ENCODE results near the gene G3BP1.
"Not testable (repeated sequence)": the region's sequence is repeated elsewhere in the genome, so short reads cannot be mapped to it uniquely, and the experiment has no call there.

G3BP1 gene

DNA sequence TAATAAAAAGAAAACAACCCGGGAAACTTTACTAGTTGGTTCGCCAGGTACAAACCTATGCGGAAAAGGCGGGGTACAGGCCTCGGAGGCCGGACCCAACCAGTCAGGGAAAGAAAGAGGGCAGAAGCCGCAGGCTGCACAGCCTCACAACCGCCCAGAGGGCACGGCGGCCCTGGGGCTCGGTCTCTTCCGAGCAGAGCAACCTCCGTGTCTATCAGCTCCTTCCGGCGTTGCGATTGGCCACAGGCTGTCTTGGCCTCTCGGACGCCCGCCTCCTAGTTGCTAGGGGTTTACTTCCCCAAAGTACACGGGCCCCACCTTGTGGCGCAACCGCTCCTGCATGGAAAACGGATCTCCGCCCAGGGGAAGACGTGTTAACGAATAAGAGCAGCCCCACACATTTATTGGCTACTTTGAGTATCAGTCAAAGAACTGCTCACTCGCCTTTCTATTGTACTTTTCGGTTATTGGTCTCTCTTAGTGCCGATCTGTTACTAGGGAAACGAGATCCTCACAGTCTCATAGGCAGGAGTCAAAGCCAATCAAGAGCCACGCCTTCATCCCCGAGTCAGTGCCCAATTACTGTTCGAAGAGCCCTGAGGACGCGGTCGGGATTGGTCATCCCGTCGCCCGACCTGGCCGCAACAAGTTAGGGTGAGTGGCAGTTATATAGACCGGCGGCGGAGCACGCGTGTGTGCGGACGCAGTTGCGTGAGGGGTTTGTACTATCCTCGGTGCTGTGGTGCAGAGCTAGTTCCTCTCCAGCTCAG is at the start of gene G3BP1:
G3BP1 (plus strand) TSS at position 696 of the 770 bp plus-strand sequence. CDS start 14,667 bp downstream, outside the sequence.
- peak; percentile 95 to 99 for DNase-seq (ENCODE audit: extremely low read depth in 1 of 2, low read depth in 1 of 2)

DNA sequence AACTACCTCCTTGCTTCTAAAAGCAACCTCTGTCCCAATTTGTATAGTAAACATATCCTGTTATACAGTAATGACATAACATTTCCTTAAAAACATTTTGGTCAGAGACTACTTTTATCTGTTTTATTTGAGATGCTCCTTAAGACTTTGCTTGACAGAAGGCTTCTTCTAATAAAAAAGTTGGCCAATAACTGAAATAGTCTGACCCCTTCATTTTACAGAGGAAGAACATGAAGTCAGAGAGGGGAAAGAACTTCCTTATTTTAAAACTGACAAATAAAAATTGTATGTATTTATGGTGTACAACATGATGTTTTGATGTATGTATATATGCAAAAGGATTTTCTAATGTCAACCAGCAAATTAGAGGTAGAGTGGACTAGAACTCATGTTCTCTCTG is 49.2 kb upstream of the G3BP1 start:
- DNase-seq (ENCODE audit: extremely low read depth in 1 of 2, low read depth in 1 of 2) = no peak

DNA sequence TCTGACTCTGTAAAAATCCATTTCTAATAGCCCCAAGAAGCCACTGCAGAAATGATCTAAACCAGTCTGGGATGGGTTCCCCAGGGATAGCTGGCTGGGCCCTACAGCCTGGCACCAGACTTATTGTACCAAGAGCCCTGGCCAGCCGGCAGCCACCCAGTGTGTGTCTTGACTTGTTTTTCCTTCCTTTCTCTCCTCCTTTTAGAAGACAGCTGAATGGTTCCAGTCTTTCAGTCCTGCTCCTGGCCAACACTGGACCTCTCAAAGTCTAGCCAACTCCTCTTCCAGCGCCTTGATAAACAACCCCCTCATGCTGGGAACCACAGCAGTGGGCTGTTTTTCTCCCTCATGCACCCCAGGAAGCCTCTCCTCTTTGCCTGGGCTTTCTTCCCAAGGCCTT is 47.4 kb upstream of the G3BP1 start:
- no peak for DNase-seq (ENCODE audit: extremely low read depth in 1 of 2, low read depth in 1 of 2)

DNA sequence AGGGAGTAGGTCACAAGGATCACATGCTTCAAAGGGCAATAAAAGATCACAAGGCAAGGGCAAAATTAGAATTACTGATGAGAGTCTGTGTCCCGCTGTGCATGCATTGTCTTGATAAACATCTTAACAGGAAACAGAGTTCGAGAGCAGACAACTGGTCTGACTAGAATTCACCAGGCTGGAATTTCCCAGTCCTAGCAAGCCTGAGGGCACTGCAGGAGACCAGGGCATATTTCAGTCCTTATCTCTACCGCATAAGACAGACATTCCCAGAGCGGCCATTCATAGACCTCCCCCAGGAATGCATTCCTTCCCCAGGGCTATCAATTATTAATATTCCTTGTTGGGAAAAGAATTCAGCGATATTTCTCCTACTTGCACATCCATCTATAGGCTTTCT is 42.2 kb upstream of the G3BP1 start:
- DNase-seq (ENCODE audit: extremely low read depth in 1 of 2, low read depth in 1 of 2) = not testable (repeated sequence)

DNA sequence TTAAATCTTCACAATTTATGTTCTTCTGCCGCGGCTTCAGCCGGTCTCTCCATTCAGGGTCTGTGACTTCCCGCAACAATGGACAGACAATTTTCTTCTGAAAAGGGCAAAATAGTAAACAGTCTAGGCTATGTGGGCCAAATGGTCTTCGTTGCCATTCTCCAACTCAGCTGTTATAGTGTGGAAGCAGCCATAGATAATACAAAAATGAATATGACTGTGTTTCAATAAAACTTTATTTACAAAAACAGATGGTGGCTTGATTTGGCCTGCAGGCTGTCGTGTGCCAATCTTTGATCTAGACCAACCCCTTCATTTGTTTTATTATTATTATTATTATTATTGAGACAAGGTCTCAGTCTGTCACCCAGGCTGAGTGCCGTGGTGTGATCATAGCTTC is 41.4 kb upstream of the G3BP1 start:
- DNase-seq (ENCODE audit: extremely low read depth in 1 of 2, low read depth in 1 of 2) = no peak

DNA sequence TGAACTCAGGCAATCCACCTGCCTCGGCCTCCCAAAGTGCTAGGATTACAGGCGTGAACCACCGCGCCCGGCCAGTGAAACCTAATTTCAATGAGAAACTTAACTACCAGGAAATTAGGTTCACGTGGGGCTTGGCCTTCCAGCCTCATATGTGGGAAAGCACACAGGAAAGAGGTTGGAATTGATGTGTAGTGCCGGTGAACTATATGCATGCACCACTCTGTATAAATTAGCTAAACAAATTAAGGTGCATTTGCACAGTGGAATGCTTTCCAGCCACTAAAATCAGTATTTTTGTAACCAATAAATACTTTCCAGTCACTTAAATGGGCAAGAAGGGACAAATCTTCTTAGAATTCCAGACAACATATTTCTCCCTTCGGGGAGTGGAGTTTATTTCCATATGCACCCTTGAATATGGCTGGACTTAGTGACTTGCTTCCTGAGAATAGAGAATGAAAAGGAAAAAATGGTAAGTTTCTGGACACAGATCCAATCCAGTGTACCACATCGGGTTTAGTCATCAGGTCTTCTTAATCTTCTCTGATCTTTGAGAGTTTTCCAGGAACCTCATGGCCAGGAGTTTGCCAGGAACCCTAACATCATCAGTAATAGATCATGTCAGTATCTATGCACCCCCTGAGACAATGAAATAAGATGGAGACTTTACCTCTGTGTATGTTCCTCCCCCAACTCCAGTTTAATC is 38.2 kb upstream of the G3BP1 start:
- DNase-seq (ENCODE audit: extremely low read depth in 1 of 2, low read depth in 1 of 2) = no peak

DNA sequence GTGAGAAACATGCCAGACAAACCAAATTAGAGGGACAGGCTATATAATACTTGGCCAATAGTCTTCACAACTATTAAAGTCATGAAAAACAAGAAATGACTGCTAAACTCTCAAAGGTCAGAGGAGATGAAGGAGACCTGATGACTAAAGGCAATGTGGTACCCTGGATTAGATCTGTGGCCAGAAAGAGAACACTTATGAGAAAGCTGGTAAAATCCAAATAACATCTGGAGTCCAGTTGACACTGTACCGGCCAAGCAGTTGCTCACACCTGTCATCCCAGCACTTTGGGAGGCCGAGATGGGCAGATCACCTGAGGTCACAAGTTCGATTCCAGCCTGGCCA is 37.7 kb upstream of the G3BP1 start:
- DNase-seq (ENCODE audit: extremely low read depth in 1 of 2, low read depth in 1 of 2) = no peak

DNA sequence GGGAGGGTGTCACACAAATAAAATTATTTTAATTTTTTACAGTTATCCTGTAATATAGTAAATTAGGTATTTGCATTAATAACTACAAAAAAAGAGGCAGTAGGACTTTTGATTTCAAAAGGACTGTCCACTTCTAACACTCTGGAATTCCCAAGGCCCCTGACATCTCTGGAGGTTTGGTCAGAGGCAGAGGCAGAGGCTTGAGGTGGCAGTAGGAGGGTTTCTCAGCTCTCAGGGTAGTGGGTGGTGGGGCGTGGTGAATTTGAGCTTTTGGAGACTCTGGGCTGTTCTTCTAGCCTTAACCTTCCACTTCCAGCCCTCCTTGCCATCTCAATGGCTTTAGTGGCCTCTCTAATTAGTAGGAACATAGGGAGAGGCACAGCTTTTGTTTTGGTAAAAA is 36.1 kb upstream of the G3BP1 start:
- no peak for DNase-seq (ENCODE audit: extremely low read depth in 1 of 2, low read depth in 1 of 2)

DNA sequence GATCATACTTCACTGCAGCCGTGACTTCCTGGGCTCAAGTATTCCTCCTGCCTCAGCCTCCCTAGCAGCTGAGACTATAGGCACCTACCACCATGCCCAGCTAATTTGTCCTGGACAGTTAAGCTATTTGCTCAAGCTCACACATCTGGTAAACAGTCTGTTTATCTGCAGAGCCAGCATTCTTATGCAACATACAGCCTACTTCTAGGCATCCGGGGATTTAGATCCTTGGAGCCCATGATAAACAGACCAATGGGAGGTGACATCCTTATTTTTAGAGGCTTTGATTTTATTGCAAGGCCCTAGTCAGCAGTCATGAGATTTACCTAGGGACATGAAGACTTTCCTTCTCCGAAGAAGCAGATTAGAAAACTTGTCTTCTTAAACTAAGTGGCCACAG is 34.3 kb upstream of the G3BP1 start:
- no peak for DNase-seq (ENCODE audit: extremely low read depth in 1 of 2, low read depth in 1 of 2)

DNA sequence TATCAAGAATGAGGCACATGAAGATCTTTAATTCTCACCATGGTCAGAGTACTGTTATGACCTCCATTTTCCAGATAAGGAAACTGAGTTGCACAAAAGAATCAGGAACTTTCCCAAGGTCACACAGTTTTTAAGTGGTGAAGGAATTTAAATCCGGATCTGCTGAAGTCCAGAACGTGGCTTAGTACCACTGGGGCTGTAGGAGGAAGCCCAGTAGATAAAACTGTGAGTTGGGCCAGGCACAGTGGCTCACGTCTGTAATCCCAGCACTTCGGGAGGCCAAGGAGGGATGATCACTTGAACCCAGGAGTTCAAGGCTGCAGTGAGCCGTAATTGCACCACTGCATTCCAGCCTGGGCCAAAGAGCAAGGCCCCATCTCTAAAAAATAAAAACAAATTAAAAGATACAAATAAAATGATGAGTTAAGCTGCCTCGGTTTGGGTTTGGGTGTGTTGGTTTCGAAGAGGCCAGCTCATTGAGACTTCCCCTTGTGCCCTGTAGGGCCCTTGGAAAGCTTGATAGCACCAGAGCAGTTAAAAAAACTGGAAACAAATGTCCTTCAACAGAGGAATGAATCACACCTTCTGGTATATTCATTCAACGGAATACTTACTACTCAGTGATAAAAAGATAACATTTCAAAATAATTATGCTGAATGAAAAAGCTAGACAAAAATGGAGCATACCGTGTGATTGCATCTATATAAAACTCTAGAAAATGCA is 33.5 kb upstream of the G3BP1 start:
- no peak for DNase-seq (ENCODE audit: extremely low read depth in 1 of 2, low read depth in 1 of 2)

DNA sequence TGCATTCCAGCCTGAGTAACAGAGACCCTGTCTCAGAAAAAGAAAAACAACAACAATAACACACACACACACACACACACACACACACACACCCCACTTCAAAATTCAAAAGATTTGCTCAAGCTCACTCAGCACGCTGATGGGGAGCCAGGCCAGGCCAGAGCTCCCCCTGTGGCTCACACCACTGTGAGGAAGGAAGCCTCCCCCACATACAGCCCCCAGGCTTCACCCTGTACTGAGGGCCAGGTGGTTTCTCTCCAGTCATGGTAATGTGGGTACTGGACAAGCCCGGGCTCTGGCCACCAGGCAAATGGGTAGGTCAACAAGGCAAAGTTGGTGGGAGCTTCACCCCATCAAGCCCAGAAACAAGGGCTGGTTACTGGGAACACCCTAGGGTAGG is 32.4 kb upstream of the G3BP1 start:
- DNase-seq (ENCODE audit: extremely low read depth in 1 of 2, low read depth in 1 of 2) = no peak

DNA sequence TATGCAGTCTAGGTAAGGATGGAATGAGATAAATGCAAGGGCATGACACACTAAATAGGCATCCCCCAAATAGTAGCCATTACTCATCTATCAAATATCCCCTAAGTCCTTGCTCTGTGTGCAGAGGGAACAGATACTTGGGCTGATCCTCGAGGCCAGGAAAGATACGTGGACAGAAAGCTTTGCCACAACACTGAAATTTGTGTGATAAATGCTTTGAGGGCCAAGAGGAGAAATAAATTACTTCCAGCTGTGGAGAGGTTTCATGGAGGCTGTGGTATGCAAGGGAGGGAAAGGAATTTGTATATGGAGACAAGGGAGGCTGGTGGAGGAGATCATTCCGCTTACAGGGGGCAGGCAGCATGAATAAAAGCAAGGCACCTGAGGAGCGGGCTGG is 31.8 kb upstream of the G3BP1 start:
- DNase-seq (ENCODE audit: extremely low read depth in 1 of 2, low read depth in 1 of 2) = no peak

DNA sequence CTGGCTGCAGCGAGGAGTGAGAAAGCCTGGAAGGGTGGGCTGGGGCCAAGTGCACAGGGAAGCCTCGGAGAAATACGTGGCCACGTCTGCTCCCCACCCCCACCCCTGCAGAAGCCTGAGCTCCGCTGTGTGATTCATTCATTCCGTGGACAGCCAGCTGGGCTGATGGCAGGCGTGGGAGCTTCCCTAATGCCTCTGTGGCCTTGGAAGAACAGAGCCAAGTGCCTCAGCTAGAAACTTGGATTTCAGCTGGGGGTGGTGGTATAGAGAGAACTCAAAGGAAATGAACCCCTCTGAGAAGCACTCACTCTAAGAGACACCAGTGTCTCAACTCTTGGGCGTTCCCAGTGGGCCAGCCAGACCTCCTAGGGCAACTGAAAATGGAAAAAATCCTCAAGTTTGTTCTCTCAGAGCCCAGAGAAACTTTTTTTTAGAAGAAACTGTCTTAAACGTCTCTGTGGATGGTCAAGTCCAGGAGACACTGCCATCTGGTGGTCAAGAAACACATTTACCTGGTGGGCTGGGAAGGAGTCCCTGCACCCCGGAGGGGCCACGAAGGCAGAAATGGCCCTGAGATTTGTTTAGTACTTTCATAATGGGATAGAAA is 31.3 kb upstream of the G3BP1 start:
- no peak for DNase-seq (ENCODE audit: extremely low read depth in 1 of 2, low read depth in 1 of 2)

DNA sequence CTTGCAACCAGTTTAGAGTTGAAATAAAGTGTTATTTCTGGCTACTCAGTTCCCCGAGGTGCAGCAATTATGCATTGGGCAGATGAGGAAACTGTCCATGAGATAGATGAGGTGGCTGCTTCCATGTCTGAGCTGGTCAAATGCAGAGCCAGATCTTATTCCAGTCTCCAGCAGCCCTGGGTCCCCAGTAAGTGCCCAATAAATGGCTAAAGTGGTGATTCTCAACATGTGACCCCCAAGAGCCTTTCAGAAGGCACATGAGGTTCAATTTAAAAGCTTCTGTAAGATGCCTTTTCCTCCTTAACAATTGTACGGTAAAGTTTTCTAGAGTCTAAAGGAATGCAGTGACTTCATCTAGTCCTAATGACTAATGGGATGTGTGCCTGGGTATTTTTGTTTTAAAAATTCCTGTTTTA is 30.8 kb upstream of the G3BP1 start:
- DNase-seq (ENCODE audit: extremely low read depth in 1 of 2, low read depth in 1 of 2) = no peak

DNA sequence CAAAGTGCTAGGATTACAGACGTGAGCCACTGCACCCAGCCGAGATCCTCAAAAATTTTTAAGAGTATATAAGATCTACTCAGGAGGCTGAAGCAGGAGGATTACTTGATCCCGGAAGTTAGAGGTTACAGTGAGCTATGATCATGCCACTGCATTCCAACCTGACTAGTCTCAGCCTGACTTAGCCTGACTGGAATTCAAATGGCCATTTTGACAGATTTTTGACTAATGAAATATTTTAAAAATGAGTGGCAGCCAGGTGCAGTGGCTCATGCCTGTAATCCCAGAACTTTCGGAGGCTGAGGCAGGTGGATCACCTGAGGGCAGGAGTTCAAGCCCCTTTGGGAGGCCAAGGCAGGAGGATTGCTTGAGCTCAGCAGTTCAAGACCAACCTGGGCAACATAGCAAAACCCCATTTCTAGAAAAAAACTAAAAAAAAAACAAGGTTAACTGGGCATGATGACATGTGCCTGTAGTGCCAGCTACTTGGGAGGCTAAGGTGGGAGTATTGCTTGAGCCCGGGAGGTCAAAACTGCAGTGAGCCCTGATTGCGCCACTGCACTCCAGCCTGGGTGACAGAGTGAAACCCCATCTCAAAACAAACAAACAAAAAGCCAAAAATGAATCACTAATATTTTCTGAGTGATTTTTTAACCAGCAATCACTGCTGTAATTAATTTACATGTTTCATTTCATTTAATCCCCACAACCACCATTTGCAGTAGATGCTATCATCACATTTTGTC is 29.9 kb upstream of the G3BP1 start:
- no peak for DNase-seq (ENCODE audit: extremely low read depth in 1 of 2, low read depth in 1 of 2)

DNA sequence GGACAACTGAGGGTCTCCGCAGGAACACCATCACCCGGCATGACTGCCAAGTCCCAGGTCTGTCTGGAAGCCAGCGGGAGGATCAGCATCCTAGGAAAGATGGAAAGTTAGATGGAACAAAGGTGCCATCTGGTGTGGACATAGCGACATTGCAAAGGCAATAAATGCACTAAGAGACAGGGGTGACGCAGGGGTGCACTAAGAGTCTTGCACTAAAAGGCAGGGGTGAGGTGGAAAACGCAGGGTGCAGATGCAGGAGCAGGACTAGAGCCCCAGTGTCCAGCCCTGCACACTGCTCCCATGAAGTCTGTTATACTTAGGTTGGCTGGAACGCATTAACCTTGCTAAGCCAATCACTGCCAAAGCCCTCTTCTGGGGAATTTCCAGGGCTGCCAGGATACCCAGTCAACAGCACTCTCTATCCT is 28.9 kb upstream of the G3BP1 start:
- no peak for DNase-seq (ENCODE audit: extremely low read depth in 1 of 2, low read depth in 1 of 2)

DNA sequence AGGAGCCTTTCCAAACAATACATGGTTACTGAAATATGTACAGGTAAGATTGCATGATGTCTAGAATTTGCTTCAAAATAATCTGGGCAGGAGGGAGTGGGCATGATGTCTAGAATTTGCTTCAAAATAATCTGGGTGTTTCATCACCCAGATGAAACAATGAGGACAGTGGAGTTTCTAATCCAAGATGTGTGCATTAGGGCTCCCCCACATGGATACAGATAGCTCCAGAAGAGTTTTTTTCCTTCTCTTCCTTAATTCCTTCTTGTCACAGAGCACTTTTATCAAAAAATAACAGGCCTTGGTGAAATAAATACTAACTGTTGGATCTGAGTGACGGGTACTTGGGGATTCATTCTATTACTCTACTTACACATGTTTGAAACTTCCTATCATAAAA is 28.2 kb upstream of the G3BP1 start:
- no peak for DNase-seq (ENCODE audit: extremely low read depth in 1 of 2, low read depth in 1 of 2)

DNA sequence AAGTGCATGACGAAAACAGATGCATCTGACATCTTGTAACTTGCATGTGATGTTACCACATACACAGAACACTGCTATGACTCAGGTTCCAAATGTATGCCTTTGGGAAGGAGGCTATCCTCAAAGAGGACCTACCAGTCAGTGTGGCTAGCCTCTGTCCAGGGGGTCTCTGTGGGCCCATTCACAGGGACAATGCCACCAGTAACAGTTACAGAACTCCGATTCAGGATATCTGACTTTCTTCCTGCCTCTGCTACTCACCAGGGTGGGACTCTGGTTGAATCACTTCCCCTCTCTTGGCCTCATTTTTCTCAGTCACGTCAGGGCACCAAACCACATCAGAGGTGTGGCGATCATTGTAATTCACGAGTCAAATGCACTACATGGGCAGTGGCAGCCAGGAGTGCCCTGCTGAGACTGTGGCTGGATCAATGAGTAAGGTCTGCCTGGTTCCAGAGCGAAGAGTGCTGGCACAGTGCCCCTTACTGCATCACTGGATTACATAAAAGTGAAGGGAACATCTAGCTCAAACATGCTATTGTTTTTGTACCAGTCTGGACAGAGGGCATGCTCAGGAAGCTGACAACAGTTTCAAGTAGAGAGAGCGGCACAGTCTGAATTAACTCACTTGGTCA is 26.6 kb upstream of the G3BP1 start:
- DNase-seq (ENCODE audit: extremely low read depth in 1 of 2, low read depth in 1 of 2) = peak in 1 of 2 donors; percentile 41

DNA sequence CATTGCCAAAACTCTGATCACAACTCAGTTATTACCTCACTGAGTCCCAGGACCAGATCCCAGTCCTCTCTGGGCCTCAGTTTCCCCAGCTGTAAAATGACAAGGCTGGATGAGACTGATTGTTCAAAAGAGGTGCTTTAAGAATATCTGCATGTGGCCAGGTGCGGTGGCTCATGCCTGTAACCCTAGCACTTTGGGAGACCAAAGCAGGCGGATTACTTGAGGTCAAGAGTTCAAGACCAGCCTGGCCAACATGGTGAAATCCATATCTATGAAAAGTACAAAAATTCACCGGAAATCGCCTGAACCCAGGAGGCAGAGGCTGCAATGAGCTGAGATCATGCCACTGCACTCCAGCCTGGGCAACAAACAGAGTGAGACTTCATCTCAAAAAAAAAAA is 21.6 kb upstream of the G3BP1 start:
- no peak for DNase-seq (ENCODE audit: extremely low read depth in 1 of 2, low read depth in 1 of 2)

DNA sequence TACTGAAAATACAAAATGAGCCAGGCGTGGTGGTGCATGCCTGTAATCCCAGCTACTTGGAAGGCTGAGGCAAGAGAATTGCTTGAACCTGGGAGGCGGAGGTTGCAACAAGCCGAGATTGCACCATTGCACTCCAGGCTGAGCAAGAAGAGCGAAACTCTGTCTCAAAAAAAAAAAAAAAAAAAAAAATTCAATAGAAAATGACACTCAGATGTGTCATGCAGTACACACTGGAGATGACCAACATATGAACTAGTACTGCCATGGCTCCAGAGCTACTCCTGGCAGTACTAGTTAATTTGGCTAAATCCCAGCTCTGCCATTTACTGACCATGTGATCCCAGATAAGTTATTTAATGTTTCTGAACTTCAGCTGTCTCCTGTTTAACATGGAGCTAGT is 20.7 kb upstream of the G3BP1 start:
- no peak for DNase-seq (ENCODE audit: extremely low read depth in 1 of 2, low read depth in 1 of 2)
